Caco-2 (cell line): ENCODE data around the gene LRRK1. TPM values are rescaled to one million over a fixed set of nuclear protein-coding genes. Genes with fewer than 3 reads are reported as not detected.

Experiments
- BruUV-seq: library from RNA; stranded (reverse); fragments of 400-500 nt; replicated peaks from 2 replicates; lab custom pipeline; 2021; lab: Mats Ljungman, UMichigan
- CTCF ChIA-PET: fragments of 300-600 bp; sonication (Branson Sonifier 250); formaldehyde crosslinking; loops from one replicate; lab custom pipeline; 2022; ENCODE audit warnings: antibody characterized with exemption; lab: Charles Lee
- POLR2A ChIA-PET: fragments of 300-600 bp; sonication (Branson Sonifier 250); formaldehyde crosslinking; loops from one replicate; lab custom pipeline; 2022; ENCODE audit warnings: antibody characterized with exemption; lab: Charles Lee
- DNase-seq, 2 experiments: peaks; one replicate each; pipeline versions ENCODE4 v3.0.0 to v3.0.0-alpha.2; 2020 to 2022
- H3K27me3 ChIP-seq: replicated peaks from 2 replicates; pipeline ENCODE4 v1.6.0; 2011; ENCODE audit warnings: low read length; ENCODE audit not compliant: control insufficient read depth, insufficient read depth
- H3K36me3 ChIP-seq: 2 replicates; pipeline ENCODE4 v1.5.1; 2011; ENCODE audit warnings: low read length; ENCODE audit not compliant: control insufficient read depth, insufficient read depth
- H3K4me1 ChIP-seq: fragments of 250-450 bp; sonication (Bioruptor Pico); 2 replicates; pipeline ENCODE4 v1.5.1; 2020; ENCODE audit warnings: mild to moderate bottlenecking
- H3K4me3 ChIP-seq: 2 replicates; pipeline ENCODE4 v1.5.1; 2011; ENCODE audit warnings: low read depth, mild to moderate bottlenecking, control low read depth, low read length
- H3K9me3 ChIP-seq: fragments of 250-450 bp; sonication (Bioruptor Pico); 2 replicates; pipeline ENCODE4 v1.5.1; 2020; ENCODE audit warnings: mild to moderate bottlenecking, moderate library complexity
- H3K27ac Mint-ChIP-seq: one replicate; pipeline ENCODE4 v1.8.0; 2022; ENCODE audit warnings: mixed read lengths; ENCODE audit not compliant: unreplicated experiment
- H3K27me3 Mint-ChIP-seq: one replicate; pipeline ENCODE4 v1.8.0; 2022; ENCODE audit warnings: mixed read lengths; ENCODE audit not compliant: insufficient read depth, unreplicated experiment
- H3K36me3 Mint-ChIP-seq: one replicate; pipeline ENCODE4 v1.8.0; 2022; ENCODE audit warnings: mild to moderate bottlenecking, mixed read lengths; ENCODE audit not compliant: insufficient read depth, unreplicated experiment
- H3K4me1 Mint-ChIP-seq: one replicate; pipeline ENCODE4 v1.8.0; 2022; ENCODE audit warnings: low read depth, mixed read lengths; ENCODE audit not compliant: unreplicated experiment
- H3K4me3 Mint-ChIP-seq: one replicate; pipeline ENCODE4 v1.8.0; 2022; ENCODE audit warnings: mild to moderate bottlenecking, moderate library complexity, mixed read lengths; ENCODE audit not compliant: unreplicated experiment
- H3K9me3 Mint-ChIP-seq: one replicate; pipeline ENCODE4 v1.8.0; 2022; ENCODE audit warnings: mixed read lengths; ENCODE audit not compliant: unreplicated experiment
- CTCF ChIP-seq, 2 experiments: fragments of 200-600 bp in 1 of 2; IDR thresholded peaks; 1 replicate in 1 of 2; 2 replicates in 1 of 2; pipeline versions ENCODE4 v1.5.1 to v1.8.0; 2011 to 2022; ENCODE audit warnings: antibody characterized with exemption in 1 of 2, control low read depth in 1 of 2, inconsistent platforms in 1 of 2, low read depth in 1 of 2, low read length in 1 of 2, mild to moderate bottlenecking in 1 of 2, moderate library complexity in 1 of 2; ENCODE audit not compliant: insufficient read depth in 1 of 2, severe bottlenecking in 1 of 2, unreplicated experiment in 1 of 2
- intact Hi-C: fragments of 100-400 bp; cut with micrococcal nuclease; formaldehyde crosslinking; loops from one replicate; pipeline ENCODE4 v1.10.0; 2022; ENCODE audit not compliant: unreplicated experiment
- total RNA-seq: library from RNA; stranded (reverse); gene quantifications from 2 replicates; pipeline ENCODE4 v1.2.3, GENCODE V29; 2022

Gene LRRK1
- total RNA-seq, 1 experiment from 2014 or later = 12.0 TPM

- Mint-ChIP-seq H3K9me3 (no peaks in the 10 kb centered on the region), H3K27ac (no peak overlapping the region), H3K27me3 (no peaks in the 10 kb centered on the region), H3K4me3 (no peak overlapping the region), H3K36me3 (peaks cover 3% of the 10 kb centered on the region), H3K4me1 (peaks cover 2% of the 10 kb centered on the region)
- intact Hi-C loops = no loop called here
- no peak for DNase-seq
- H3K9me3 ChIP-seq = no peaks in the 10 kb centered on the region
- CTCF ChIA-PET = no interaction called here
- H3K27me3 ChIP-seq = no peaks in the 10 kb centered on the region
- POLR2A ChIA-PET = no interaction called here
- no peak for TF ChIP-seq CTCF (IDR thresholded peaks at IDR 0.05; ENCODE audit: insufficient read depth in 1 of 2, low read depth in 1 of 2, low read length in 1 of 2, severe bottlenecking in 1 of 2, unreplicated experiment in 1 of 2)
- H3K4me3 ChIP-seq = no peak overlapping the region
- no TSS peak for BruUV-seq
- no peaks in the 10 kb centered on the region for H3K4me1 ChIP-seq
- H3K36me3 ChIP-seq = no peaks in the 10 kb centered on the region; the same call in 1 of the 2 replicates
Measured at GRCh38 chr15:100922192-100923040, 3.3 kb downstream of the LRRK1 start.

- H3K4me1 ChIP-seq = no peaks in the 10 kb centered on the region
- CTCF ChIA-PET = interaction anchor here (0.7 kb wide), 1 partner anchor 86 kb away, joined by 3 read pairs; no protein-coding TSS in a partner anchor
- TF ChIP-seq CTCF (IDR thresholded peaks at IDR 0.05; ENCODE audit: insufficient read depth in 1 of 2, low read depth in 1 of 2, low read length in 1 of 2, severe bottlenecking in 1 of 2, unreplicated experiment in 1 of 2) = no peak
- POLR2A ChIA-PET = no interaction called here
- H3K4me3 Mint-ChIP-seq = no peak overlapping the region
- no peaks in the 10 kb centered on the region for H3K9me3 ChIP-seq
- no peaks in the 10 kb centered on the region for H3K27me3 ChIP-seq
- no peaks in the 10 kb centered on the region for H3K9me3 Mint-ChIP-seq
- no peak overlapping the region for H3K4me3 ChIP-seq
- H3K27me3 Mint-ChIP-seq = no peaks in the 10 kb centered on the region
- no peaks in the 10 kb centered on the region for H3K4me1 Mint-ChIP-seq
- H3K27ac Mint-ChIP-seq = no peak overlapping the region
- BruUV-seq = no TSS peak
- H3K36me3 Mint-ChIP-seq = peaks cover 5% of the 10 kb centered on the region
- intact Hi-C loops = no loop called here
- no peak for DNase-seq
- H3K36me3 ChIP-seq = no peaks in the 10 kb centered on the region; the same call in 1 of the 2 replicates
Measured at GRCh38 chr15:100923076-100923475, 3.9 kb downstream of the LRRK1 start.

GRCh38 chr15:100923902-100924301 is 4.7 kb downstream of the LRRK1 start:
- BruUV-seq = no TSS peak
- Histone ChIP-seq H3K36me3 (no peaks in the 10 kb centered on the region; the same call in 1 of the 2 replicates), H3K4me3 (no peak overlapping the region), H3K4me1 (peaks cover 4% of the 10 kb centered on the region), H3K9me3 (no peaks in the 10 kb centered on the region), H3K27me3 (no peaks in the 10 kb centered on the region)
- ChIA-PET CTCF (interaction anchor here (0.7 kb wide), 1 partner anchor 85 kb away, joined by 3 read pairs; no protein-coding TSS in a partner anchor), POLR2A (no interaction called here)
- H3K27me3 Mint-ChIP-seq = no peaks in the 10 kb centered on the region
- H3K36me3 Mint-ChIP-seq = peaks cover 8% of the 10 kb centered on the region
- no peak for DNase-seq
- intact Hi-C loops = no loop called here
- H3K27ac Mint-ChIP-seq = no peak overlapping the region
- peaks cover 8% of the 10 kb centered on the region for H3K4me1 Mint-ChIP-seq
- no peak overlapping the region for H3K4me3 Mint-ChIP-seq
- no peaks in the 10 kb centered on the region for H3K9me3 Mint-ChIP-seq
- no peak for TF ChIP-seq CTCF (IDR thresholded peaks at IDR 0.05; ENCODE audit: insufficient read depth in 1 of 2, low read depth in 1 of 2, low read length in 1 of 2, severe bottlenecking in 1 of 2, unreplicated experiment in 1 of 2)
